ENCODE measurements around the gene CRADD.

- TF ChIP-seq CTCF (IDR thresholded peaks at IDR 0.05; ENCODE audit: extremely low read depth in 1 of 2, insufficient read depth in 1 of 2, low read depth in 1 of 2, low read length in 2 of 2) (no peak), POLR2A (IDR thresholded peaks at IDR 0.05; ENCODE audit: low read depth, low read length) (no peak)
Measured at GRCh38 chr12:93750056-93750455, 72.9 kb downstream of the CRADD start.
